HepG2 (cell line): Measurements from ENCODE around the gene NCAM2. TPM values are rescaled to one million over a fixed set of nuclear protein-coding genes. Genes with fewer than 3 reads are reported as not detected.

Experiments
- ATAC-seq: fragments of 200-7000 bp; cut with Tn5 transposase; 3 replicates; pipeline ENCODE4 v1.9.1; 2020; ENCODE audit warnings: mild to moderate bottlenecking, moderate library complexity
- BruUV-seq: library from RNA; stranded (reverse); fragments of 400-500 nt; replicated peaks from 2 replicates; lab custom pipeline; 2021; lab: Mats Ljungman, UMichigan
- CTCF ChIA-PET: fragments of 300-600 bp; formaldehyde crosslinking; extraction: SDS; loops from one replicate; lab custom pipeline; 2021; ENCODE audit warnings: low total read pairs, inconsistent platforms, low intra/inter-chr PET ratio; lab: Yijun Ruan, JAX
- POLR2A ChIA-PET: fragments of 350-600 bp; sonication (Branson Sonifier 250); formaldehyde crosslinking; loops from one replicate; lab custom pipeline; 2020; ENCODE audit warnings: antibody characterized with exemption, inconsistent platforms; lab: Yijun Ruan, JAX
- DNase-seq: peaks from one replicate; pipeline ENCODE4 v3.0.0-alpha.2; 2015; ENCODE audit warnings: low spot score
- FAIRE-seq: peaks from 3 replicates; lab custom pipeline; 2011; peaks lifted over from hg19 to GRCh38; lab: Jason Lieb, UNC
- H2AFZ ChIP-seq: one replicate; pipeline ENCODE4 v1.6.1; 2011; ENCODE audit warnings: low read length, inconsistent platforms
- H3K27ac ChIP-seq: fragments of 300-600 bp; 3 replicates; pipeline ENCODE4 v1.8.0; 2011; ENCODE audit warnings: mixed run types, mild to moderate bottlenecking, mixed read lengths, low read length, inconsistent platforms; ENCODE audit not compliant: insufficient read depth; ENCODE audit errors: extremely low read length
- H3K27me3 ChIP-seq, 2 experiments: fragments of 200-600 bp in 1 of 2; 2 replicates in 1 of 2; 3 replicates in 1 of 2; pipeline versions ENCODE4 v1.6.0 to v1.8.0; 2011; ENCODE audit warnings: low read length in 2 of 2, mild to moderate bottlenecking in 2 of 2, moderate library complexity in 2 of 2, inconsistent platforms in 1 of 2; ENCODE audit not compliant: insufficient read depth in 2 of 2, control insufficient read depth in 1 of 2
- H3K36me3 ChIP-seq, 2 experiments: fragments of 200-600 bp in 1 of 2; replicated peaks in 1 of 2; 2 replicates in 1 of 2; 3 replicates in 1 of 2; pipeline versions ENCODE4 v1.5.1 to v1.8.0; 2011; ENCODE audit warnings: low read length in 2 of 2, inconsistent platforms in 1 of 2; ENCODE audit not compliant: insufficient read depth in 2 of 2, control insufficient read depth in 1 of 2
- H3K4me1 ChIP-seq: 2 replicates; pipeline ENCODE4 v1.5.1; 2012; ENCODE audit warnings: low read length, inconsistent platforms; ENCODE audit not compliant: insufficient read depth
- H3K4me2 ChIP-seq: 2 replicates; pipeline ENCODE4 v1.6.0; 2011; ENCODE audit warnings: low read depth, low read length, inconsistent platforms
- H3K4me3 ChIP-seq, 3 experiments: fragments of 200-600 bp in 1 of 3; sonication (generic), shearing (Covaris generic) in 1 of 3; replicated peaks in 1 of 3; 2 replicates each; pipeline ENCODE4 v1.5.1; 2011 to 2016; ENCODE audit warnings: low read length in 3 of 3, inconsistent platforms in 2 of 3, low read depth in 2 of 3, mild to moderate bottlenecking in 2 of 3, control low read depth in 1 of 3, mixed read lengths in 1 of 3; ENCODE audit not compliant: insufficient read depth in 1 of 3
- H3K79me2 ChIP-seq: one replicate; pipeline ENCODE4 v1.6.1; 2011; ENCODE audit warnings: low read length, inconsistent platforms; ENCODE audit not compliant: insufficient read depth
- H3K9ac ChIP-seq: 2 replicates; pipeline ENCODE4 v1.6.0; 2011; ENCODE audit warnings: mild to moderate bottlenecking, low read depth, low read length, inconsistent platforms; ENCODE audit not compliant: insufficient read depth
- H3K9me3 ChIP-seq: 2 replicates; pipeline ENCODE4 v1.5.1; 2012; ENCODE audit warnings: mild to moderate bottlenecking, low read length
- H4K20me1 ChIP-seq: 2 replicates; pipeline ENCODE4 v1.6.0; 2011; ENCODE audit warnings: inconsistent platforms, mild to moderate bottlenecking, low read length, moderate library complexity; ENCODE audit not compliant: insufficient read depth
- GATA4 ChIP-seq: sonication (generic); IDR thresholded peaks from 2 replicates; pipeline ENCODE4 v1.6.1; 2016; ENCODE audit warnings: antibody characterized with exemption, low read depth, borderline replicate concordance
- HNRNPLL ChIP-seq: fragments of 200-400 bp; formaldehyde crosslinking; IDR thresholded peaks from 2 replicates; pipeline ENCODE4 v1.6.1; 2017; ENCODE audit warnings: mild to moderate bottlenecking, low read depth, low read length; ENCODE audit not compliant: poor library complexity, severe bottlenecking
- NFYB ChIP-seq: sonication (generic); formaldehyde crosslinking; IDR thresholded peaks from 2 replicates; pipeline ENCODE4 v1.4.0; 2020; ENCODE audit warnings: missing genetic modification reagents
- SIX1 ChIP-seq: sonication (generic); formaldehyde crosslinking; IDR thresholded peaks from 2 replicates; pipeline ENCODE4 v1.4.0; 2020; ENCODE audit warnings: missing genetic modification reagents, borderline replicate concordance
- SSRP1 ChIP-seq: IDR thresholded peaks from 2 replicates; pipeline ENCODE4 v1.6.1; 2016; ENCODE audit warnings: control low read depth
- WIZ ChIP-seq: sonication (generic); formaldehyde crosslinking; IDR thresholded peaks from 2 replicates; pipeline ENCODE4 v1.5.1; 2020; ENCODE audit warnings: mild to moderate bottlenecking, missing genetic modification reagents
- ZNF274 ChIP-seq: sonication (generic); formaldehyde crosslinking; IDR thresholded peaks from 2 replicates; pipeline ENCODE4 v1.5.1; 2020; ENCODE audit warnings: mild to moderate bottlenecking, missing genetic modification reagents
- ZNF33B ChIP-seq: sonication (generic); formaldehyde crosslinking; IDR thresholded peaks from 2 replicates; pipeline ENCODE4 v1.5.1; 2020; ENCODE audit warnings: mild to moderate bottlenecking, missing genetic modification reagents
- ZNF781 ChIP-seq: sonication (generic); formaldehyde crosslinking; IDR thresholded peaks from 2 replicates; pipeline ENCODE4 v1.5.1; 2020; ENCODE audit warnings: borderline replicate concordance, mild to moderate bottlenecking, missing genetic modification reagents; ENCODE audit errors: not compliant biosample characterization
- ZNF816 ChIP-seq: sonication (generic); formaldehyde crosslinking; IDR thresholded peaks from 2 replicates; pipeline ENCODE4 v1.8.0; 2022; ENCODE audit warnings: missing genetic modification reagents, mild to moderate bottlenecking, borderline replicate concordance
- WGBS: methylation state at CpG from one replicate; pipeline ENCODE4 v1.1.6; 2017; ENCODE audit warnings: low lambda C conversion rate; 5-methylcytosine and 5-hydroxymethylcytosine counted together
- in situ Hi-C: cut with HindIII; loops from 2 replicates; pipeline ENCODE4 v1.10.0; 2017; ENCODE audit warnings: low pct_unique_long_range_greater_than_20kb; ENCODE audit not compliant: extremely low pct_ligation_motif_present
- intact Hi-C: fragments of 100-400 bp; cut with micrococcal nuclease; formaldehyde crosslinking; loops from one replicate; pipeline ENCODE4 v1.10.0; 2022; ENCODE audit not compliant: unreplicated experiment
- polyA plus RNA-seq, 8 experiments: library from polyadenylated mRNA; depleted of rRNA in 3 of 8; stranded (reverse) in 7 of 8; unstranded in 1 of 8; fragments of >200 nt; fragmentation: Illumina TruSeq in 4 of 8; extraction: Trizol in 4 of 8; gene quantifications; 2 replicates each; pipeline versions ENCODE4 v1.2.1 to v1.2.3, GENCODE V29; 2011 to 2016; ENCODE audit warnings: low read depth in 4 of 8, missing spikeins in 1 of 8, mixed read lengths in 1 of 8; ENCODE audit not compliant: insufficient read depth in 1 of 8
- total RNA-seq, 5 experiments: library from RNA; depleted of rRNA; stranded (reverse); fragments of >200 nt; fragmentation: Illumina TruSeq; extraction: Trizol; gene quantifications; 2 replicates each; pipeline ENCODE4 v1.2.3, GENCODE V29; 2016; ENCODE audit warnings: low read depth in 1 of 5
- TF ChIP-seq, protein P1 (sequence below): sonication (generic); formaldehyde crosslinking; IDR thresholded peaks from 2 replicates; pipeline ENCODE4 v1.4.0; 2020; ENCODE audit warnings: missing genetic modification reagents
- TF ChIP-seq, protein P2 (sequence below): sonication (generic); formaldehyde crosslinking; IDR thresholded peaks from 2 replicates; pipeline ENCODE4 v1.4.0; 2020; ENCODE audit warnings: missing genetic modification reagents

Gene NCAM2
- total and polyA plus RNA-seq, 2 of the 13 experiments (the other 11 are each of a cell fraction or from before 2014, with no cell fraction given), result not detected

DNA sequence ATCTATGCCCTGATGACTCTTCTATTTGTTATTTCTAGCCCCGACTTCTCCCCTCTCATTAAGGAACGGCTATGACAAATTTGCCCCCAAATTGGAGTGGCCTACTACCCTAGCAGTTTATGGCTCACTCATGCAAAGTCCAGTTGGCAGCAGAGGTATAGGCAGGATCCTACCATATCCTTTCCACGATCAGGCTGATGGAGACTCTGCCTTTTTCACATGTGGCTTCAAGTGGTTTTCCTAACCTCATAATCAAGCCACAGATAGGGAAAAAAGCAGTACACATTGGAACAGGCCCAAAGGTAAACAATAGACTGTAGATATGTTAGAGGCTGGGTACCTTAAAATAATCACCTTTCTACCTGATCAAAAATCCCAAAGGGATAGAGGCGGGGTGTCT lies 292.5 kb downstream of the NCAM2 start (continued):
- no peak for TF ChIP-seq SIX1 (CRISPR knock-in tag)

DNA sequence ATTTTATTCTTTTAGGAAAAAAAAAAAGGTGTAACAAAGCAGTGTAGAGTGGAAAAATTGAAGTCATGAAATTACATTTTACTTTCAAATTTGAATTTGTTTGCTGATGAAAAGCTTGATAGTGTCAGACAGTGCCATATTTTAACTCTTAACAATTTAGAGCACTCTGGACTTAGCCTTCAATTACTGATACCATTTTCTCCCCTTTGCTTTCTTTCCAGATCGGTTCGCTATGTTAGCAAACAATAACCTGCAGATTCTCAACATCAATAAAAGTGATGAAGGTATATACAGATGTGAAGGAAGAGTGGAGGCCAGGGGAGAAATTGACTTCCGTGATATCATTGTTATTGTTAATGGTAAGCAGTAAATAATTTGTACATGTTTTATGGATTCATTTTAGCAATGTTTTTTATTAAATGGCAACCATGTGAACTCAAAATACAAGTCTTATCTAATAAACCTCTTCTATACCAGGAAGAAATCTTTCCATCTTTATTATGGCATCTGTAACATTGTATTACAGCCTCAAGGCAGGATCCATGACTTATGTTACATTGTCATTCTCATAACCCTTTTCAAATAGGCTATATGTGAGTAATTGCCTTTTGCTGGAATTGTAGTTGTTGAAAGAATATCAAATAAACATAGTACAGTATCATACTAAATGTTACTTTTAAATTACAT lies 293.8 kb downstream of the NCAM2 start:
- WGBS, result 4% methylated on average over 3 of the region's 3 CpGs
- no peak for FAIRE-seq
- H3K36me3 ChIP-seq, result no peaks in the 10 kb centered on the region
- intact Hi-C loops, result no loop called here
- H3K79me2 ChIP-seq, result no peaks in the 10 kb centered on the region
- POLR2A ChIA-PET, result no interaction called here
- TF ChIP-seq WIZ (CRISPR knock-in tag) (no peak), ZNF816 (no peak), ZNF781 (no peak), NFYB (CRISPR knock-in tag) (no peak), SSRP1 (CRISPR knock-in tag) (no peak), ZNF33B (CRISPR knock-in tag) (no peak), ZNF274 (CRISPR knock-in tag) (no peak), GATA4 (no peak), HNRNPLL (no peak)
- TF ChIP-seq, protein P1, sequence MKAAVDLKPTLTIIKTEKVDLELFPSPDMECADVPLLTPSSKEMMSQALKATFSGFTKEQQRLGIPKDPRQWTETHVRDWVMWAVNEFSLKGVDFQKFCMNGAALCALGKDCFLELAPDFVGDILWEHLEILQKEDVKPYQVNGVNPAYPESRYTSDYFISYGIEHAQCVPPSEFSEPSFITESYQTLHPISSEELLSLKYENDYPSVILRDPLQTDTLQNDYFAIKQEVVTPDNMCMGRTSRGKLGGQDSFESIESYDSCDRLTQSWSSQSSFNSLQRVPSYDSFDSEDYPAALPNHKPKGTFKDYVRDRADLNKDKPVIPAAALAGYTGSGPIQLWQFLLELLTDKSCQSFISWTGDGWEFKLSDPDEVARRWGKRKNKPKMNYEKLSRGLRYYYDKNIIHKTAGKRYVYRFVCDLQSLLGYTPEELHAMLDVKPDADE (CRISPR knock-in tag), result no peak
- TF ChIP-seq, protein P2, sequence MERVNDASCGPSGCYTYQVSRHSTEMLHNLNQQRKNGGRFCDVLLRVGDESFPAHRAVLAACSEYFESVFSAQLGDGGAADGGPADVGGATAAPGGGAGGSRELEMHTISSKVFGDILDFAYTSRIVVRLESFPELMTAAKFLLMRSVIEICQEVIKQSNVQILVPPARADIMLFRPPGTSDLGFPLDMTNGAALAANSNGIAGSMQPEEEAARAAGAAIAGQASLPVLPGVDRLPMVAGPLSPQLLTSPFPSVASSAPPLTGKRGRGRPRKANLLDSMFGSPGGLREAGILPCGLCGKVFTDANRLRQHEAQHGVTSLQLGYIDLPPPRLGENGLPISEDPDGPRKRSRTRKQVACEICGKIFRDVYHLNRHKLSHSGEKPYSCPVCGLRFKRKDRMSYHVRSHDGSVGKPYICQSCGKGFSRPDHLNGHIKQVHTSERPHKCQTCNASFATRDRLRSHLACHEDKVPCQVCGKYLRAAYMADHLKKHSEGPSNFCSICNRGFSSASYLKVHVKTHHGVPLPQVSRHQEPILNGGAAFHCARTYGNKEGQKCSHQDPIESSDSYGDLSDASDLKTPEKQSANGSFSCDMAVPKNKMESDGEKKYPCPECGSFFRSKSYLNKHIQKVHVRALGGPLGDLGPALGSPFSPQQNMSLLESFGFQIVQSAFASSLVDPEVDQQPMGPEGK (CRISPR knock-in tag), result no peak
- CTCF ChIA-PET, result no interaction called here
- H2AFZ ChIP-seq, result no peak overlapping the region
- no peak for ATAC-seq
- H3K9ac ChIP-seq, result no peak overlapping the region
- H3K27me3 ChIP-seq, result no peaks in the 10 kb centered on the region
- H3K4me3 ChIP-seq, result no peak overlapping the region
- H4K20me1 ChIP-seq, result no peaks in the 10 kb centered on the region
- no peaks in the 10 kb centered on the region for H3K4me1 ChIP-seq
- no TSS peak for BruUV-seq
- peaks cover 81% of the 10 kb centered on the region for H3K9me3 ChIP-seq
- in situ Hi-C loops, result no loop called here
- no peak overlapping the region for H3K4me2 ChIP-seq
- DNase-seq, result no peak
- no peak overlapping the region for H3K27ac ChIP-seq
